Germinal center (tissue), 1 donor: ENCODE data around the gene LCN6.
"Not testable (repeated sequence)": the region's sequence is repeated elsewhere in the genome, so short reads cannot be mapped to it uniquely, and the experiment has no call there.

ENCODE experiments used
- DNase-seq: peaks from one replicate; pipeline ENCODE4 v3.0.0; 2012; ENCODE audit warnings: mixed read lengths, low spot score

The LCN6 gene

DNA sequence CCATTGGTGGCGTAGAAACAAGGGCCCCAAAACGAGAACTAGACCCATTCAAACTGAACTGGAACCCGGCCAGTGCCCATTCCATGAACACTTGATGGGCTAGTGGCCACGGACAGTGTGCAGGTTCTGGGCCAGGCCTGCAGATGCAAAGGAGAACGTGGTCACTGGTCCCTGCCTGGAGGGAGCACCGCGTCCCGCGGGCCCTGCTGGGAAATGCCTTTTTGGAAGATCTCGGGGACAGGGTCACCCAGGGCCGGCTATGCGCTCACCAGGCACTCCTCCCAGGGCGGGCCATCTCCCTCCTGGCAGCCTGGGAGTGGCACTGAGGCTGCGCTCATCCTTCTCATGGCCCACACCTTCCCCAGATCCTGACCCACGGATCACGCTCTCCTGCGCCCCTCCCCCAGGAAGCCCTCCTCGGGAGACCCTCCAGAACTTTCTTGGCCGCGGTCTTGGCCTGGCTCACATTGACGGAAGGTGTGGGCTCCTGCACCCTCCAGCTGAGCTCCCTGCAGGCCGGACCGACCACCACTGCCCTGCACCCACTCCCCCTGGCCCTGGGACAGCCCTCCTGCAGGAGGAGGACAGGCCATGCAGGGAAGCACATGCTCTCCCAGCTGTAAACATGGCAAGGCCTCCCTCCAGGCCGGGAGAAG, 38.7 kb downstream of the LCN6 start:
- DNase-seq, result no peak

DNA sequence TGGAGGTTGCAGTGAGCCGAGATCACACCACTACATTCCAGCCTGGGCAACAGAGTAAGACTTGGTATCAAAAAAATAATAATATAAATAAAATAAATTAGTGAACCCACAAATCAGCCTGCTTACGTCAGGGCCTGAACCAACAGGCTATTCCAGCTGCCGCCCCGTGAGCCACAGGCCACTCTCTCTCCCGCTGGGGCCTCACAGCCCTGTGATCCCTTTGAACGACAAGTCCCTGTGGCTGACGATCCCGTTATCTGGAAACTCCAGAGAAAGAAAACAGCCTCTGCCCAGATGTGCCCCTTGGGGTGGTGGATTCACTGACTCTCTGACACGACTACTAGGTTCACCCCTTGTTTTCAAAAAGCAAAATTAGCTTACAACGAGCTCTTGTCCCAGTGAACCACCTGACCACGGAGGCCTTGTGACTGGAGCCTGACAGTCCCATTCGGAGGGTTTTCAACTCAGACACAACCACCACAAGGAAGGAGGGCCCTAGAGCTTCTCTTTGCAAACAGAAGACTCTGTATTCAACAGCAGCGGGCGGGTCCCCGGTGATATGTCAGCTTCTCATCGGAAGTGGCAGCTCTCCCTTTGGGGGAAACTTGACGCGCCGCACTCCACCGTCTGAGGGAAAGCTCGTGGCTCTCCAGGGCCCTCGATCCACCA, 40.3 kb downstream of the LCN6 start:
- DNase-seq, result no peak

DNA sequence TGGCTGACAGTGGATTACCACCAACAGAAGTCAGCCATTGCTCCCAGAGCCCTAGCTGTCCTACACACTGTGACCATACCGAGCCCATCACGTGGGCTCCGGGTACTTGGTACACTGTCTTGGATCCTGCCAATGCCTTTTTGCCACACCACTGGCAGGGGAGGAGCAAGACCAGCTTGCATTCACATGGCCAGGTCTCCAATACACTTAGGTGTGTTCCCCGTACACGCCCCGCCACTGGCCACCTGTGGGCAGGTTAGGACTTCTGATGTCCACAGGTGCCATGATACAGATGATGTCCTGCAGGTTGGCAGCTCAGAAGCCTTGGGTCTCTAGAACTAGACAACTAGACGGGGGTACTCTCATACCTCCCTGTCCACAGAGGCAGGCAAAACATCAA, 41.3 kb downstream of the LCN6 start:
- no peak for DNase-seq

DNA sequence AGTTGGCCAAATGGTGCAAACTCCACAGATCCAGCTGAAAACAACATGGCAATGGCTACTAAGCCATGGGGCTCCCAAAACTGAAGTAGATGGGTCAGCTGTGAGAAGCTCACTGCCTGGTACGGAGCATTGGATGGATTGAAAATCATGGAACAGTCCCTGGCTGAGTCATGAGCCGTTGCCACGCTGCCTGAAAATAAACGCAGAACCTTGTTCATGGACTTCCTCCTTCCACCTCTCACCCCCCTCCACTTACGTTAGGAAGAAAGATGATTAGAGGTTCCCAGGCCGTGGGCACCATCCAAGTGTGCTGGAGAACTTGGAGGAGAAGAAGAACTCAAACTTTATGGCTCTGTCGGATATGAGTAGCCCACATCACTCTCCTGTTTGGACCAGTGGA, 42.8 kb downstream of the LCN6 start:
- DNase-seq, result no peak

DNA sequence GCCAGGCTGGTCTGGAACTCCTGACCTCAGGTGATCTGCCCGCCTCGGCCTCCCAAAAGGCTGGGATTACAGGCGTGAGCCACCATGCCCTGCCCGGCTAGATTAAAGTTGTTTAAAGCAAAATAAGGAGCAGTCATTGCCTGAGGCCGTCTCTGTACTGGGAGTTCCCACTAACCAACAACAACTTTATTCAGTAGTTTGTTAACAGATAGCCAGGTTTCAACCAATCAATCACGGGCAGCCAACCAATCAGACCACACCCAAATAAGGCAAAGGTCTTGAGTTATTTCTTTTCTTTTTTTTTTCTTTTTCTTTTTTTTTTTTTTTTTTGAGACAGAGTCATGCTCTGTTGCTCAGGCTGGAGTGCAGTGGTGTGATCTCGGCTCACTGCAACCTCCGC, 43.6 kb downstream of the LCN6 start:
- DNase-seq, result not testable (repeated sequence)

DNA sequence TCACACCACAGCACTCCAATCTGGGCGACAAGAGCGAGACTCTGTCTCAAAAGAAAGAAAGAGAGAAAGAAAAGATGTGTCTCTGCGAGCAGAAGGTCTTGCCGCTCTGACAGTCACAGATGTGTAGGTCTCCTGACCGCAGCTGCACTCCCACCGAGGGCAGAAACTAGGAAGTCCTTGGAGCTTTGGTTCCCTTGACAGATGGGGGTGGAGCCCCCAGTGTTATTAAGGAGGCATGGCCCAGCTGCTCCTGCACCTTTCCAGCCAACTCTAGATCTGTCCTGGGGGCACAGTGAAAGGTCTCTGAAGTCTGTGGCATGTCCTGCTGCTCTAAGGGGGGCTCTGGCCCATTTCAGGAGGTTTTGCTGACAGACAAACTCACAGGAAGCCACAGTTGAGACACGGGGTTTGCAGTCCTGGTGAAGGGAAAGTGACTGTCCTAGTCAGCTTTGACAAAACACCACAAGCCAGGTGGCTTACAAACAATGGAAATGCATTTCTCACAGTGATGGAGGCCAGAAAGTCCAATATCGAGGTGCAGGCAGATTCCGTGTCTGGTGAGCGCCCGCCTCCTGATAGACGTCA, 45.0 kb downstream of the LCN6 start:
- no peak for DNase-seq

DNA sequence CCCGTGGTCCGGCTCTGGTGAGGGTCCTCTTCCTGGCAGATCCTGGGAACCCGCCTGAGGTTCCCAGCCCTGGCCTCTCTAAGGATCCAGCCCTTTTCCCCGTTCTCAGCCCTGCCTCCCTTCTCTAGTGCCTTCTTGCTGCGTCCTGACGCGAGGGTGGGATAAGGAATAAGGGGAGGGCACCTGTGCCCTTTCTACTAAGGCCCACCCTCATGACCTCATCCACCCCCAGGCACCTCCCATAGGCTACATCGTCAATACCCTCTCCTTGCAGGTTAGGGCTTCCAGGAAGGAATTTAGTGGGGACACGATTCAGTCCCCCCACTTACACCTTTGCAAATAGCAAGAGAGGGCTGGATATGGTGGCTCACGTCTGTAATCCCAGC, 46.7 kb downstream of the LCN6 start:
- no peak for DNase-seq

DNA sequence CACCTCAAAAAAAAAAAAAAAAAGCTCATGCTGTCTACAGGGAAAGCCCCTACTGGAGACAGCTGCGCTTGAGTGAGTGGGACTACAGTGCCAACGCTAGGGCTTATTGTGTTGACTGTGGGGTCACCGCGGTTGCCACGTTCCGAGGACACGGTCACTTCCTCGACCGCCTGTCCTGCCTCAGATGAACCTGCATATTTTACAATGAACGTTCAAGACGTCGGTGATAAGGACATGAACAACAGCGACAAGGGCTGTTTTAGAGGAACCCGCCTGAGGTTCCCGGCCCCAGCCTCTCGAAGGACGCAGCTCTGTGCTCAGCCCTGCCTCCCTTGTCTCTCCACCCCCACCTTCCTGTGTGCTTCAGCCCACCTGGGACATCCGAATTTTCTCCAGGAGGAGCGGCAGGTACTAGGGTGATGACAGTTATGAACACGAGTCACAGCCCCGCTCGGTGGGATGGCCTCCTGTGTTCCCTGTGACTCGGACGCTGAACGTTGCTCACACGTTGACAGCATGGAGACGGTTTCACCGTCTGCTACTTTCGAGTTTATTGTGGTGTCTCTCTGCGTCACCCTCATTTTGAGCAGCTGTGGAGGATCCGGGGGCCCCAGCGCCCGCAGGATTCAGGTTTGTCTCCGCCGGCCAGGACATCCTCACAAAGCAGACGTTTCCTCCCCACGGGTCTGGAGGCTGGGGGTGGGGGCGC, 47.2 kb downstream of the LCN6 start:
- DNase-seq, result no peak

DNA sequence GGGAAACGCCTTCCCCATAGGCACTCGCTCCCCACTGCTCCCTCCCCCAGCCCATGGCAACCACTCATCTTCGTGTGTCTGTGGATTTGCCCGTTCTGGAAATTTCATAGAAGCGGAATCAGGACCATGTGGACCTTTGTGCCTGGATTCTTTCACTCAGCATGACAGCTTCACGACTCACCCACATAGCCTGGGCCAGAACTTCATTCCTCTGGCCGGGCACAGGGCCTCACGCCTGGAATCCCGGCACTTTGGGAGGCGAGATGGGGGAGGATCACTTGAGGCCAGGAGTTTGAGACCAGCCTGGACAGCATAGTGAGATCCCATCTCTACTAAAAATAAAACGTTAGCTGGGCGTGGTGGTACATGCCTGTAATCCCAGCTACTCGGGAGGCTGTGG, 48.0 kb downstream of the LCN6 start:
- DNase-seq, result no peak

DNA sequence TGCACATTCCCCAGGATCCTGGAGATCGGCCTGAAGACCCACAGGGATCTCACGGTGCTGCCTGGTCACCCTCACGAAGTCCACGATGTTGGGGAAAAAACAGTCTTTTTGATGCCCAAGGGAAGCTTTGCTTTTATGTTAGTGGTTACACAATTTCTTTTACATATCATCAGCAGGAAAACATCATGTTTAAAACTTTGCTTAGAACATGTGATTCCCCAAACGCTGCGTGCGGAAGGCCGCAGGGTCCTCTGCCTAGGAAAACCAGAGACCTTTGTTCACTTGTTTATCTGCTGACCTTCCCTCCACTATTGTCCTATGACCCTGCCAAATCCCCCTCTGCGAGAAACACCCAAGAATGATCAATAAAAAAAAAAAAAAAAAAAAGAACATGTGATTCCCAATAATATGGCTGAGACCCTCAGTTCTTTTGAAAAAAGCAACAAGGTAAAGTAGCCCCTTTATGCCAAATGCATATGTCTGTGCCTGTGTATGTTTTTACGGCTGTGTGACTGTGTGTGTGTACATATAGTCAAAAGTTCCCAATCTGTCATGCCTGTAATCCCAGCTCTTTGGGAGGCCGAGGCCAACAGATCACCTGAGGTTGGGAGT, 49.6 kb downstream of the LCN6 start:
- no peak for DNase-seq

DNA sequence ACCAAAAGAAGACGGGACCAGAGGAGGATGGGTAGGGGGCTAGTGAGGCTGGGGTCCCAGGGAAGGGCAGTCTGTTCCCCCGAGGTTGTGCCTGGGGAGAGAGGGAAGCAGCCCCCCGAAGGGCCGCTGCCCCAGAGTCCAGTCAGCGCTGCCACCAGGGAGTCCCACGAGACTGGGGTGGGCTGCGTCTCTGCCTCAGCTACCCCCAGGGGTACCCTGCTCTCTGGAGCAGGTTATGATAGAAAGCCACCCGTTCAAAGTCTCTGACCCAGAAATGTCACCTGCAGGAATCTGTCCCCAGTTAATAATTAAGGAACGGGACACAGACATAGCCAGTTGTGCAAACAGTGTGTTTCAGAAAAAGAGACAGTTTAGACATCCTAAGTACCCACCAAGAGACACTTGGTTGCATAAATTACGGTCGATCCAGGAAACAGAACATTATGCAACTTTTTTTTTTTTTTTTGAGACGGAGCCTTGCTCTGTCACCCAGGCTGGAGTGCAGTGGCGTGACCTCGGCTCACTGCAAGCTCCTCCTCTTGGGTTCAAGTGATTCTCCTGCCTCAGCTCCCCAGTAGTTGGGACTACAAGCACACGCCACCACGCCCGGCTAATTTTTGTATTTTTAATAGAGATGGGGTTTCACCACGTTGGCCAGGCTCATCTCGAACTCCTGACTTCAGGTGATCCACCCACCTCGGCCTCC, 50.4 kb downstream of the LCN6 start:
- DNase-seq, result no peak

DNA sequence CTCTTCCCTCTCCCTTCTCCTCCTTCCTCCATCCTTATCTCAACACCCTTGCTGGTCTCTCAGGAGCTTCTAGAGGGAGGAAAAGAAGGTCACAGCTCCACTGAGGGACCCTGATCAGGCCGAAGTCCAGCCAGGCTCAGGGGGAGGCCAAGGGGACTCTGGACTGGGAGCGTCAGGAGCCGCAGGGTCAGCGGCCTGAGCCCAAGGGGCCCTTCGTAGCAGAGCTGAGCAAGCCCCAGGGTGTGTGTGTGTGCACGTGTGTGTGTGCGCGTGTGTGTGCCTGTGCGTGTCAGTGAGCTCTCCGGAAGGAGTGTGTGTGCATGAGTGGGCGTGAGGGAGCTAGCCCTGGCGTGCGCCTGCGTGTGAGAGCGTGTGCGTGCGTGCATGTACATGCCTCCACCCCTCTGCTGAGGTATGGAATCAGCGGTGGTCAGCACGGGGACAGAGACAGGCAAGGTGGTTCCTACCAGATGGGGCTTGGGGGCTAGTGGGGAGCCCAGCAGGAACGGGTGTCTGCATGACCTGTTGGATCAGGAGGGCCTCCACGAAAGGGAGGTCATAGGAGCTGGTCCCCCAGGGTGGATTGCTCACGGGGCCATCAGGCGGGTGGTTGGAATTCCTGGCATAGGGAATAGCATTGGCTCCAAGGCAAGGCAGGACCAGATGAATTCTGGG, 51.0 kb downstream of the LCN6 start:
- no peak for DNase-seq

DNA sequence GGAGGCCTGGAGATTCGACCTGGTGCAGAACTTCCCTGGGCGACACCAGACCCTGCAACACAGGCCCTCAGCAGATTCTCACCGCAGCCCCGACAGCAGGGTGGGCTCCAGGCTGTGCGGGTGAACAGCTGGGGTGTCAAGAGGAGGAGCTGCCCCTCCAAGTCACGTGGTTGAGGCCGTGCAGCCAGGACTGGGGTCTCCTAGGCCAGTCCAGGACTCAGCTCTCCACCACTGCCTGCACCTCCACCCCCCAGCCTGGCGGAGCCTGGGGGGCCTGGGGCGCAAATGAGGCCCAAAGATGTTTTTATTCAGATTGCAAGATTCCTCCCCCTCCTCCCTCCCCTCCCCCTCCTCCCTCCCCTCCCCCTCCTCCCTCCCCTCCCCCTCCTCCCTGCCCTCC, 51.8 kb downstream of the LCN6 start:
- no peak for DNase-seq

DNA sequence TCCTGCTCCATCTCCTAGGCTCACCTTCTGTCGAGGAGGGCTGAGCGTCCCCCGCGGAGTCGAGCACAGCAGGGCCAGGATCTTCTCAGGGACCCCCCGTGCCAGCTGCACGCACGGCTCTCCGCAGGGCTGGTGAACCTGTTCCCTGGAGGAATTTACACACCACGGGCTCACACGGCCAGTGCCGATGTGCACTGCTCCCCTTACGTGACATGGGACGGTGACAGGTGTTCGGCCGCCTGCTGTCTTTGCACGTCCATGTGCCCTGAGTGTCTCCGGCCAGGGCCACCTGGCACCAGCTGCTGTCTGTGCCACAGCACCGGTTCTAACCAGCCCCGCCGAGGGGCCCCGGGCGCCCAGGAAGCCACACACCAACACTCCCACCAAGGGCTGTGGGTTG, 52.4 kb downstream of the LCN6 start:
- DNase-seq, result no peak

DNA sequence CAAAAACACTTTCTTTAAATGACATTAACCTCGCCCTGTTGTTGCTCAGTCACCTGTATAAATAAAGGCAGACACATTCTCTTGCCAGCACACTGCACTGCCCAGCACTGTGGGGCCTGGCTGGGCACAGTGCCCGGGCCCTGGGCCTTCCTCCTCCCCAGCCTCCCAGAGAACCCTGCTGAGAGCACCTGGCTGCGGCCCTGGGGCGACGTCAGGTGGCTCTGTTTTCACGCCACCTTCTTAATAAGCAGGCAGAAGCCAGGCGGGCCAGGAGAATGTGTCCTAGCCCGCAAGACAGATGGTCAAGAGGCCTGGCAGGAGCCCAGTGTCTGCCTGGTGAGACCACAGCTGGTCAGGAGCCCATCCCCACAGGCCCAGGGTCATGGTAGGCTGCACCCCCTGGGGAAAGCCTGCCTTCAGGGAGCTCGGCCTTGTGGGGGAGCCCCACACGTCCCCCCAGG, 52.9 kb downstream of the LCN6 start:
- DNase-seq, result no peak

DNA sequence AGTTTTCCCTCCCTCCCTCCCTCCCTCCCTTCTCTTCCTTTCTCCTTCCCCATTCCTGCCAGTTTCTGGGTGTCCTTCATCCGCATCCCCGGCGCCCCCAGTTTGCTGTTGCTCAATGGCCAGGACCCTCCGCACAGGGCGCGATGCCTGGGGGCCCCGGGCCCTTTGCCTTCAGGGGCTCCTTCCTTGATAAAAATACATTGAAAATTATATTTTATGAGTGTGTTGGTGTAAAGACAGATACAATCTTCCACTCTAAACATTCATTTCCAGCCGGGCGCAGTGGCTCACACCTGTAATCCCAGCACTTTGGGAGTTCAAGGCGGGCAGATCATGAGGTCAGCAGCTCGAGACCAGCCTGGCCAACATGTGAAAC, 53.5 kb downstream of the LCN6 start:
- DNase-seq, result no peak

DNA sequence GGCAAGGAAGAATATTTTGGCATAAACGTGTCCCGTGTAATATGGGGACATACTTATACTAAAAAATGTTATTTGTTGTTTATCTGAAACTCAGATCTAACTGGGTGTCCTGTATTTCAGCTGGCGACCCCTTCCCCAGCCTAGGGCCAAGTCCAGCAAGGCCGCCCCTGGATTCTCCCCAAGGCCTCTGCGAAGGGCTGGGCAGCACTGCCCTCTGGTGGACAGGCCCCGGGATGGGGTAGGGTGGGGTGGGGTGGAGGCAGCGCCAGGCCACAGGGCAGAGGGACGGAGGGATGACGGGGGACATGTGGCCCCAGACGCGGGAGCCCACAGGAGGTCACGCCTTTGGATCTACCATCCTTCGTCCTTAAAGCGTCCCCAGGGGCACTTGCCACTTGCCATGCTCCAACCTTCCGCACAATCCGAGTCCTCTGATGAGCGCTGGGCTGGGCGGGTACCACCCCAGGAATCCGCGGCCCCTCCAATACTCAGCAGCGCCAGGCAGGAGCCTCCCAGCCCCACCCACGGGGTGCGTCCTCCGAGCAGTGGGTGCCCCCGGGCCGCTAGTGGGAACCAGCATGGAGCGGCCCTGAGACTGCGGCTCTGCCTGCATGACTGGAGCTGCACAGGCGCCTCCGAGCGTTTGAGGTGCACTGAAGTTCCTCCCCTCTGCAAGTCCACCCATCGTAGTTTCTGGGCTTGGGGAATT, 54.0 kb downstream of the LCN6 start:
- DNase-seq, result no peak
